ENCODE data around the gene METTL13.
"Not testable (repeated sequence)": the region's sequence is repeated elsewhere in the genome, so short reads cannot be mapped to it uniquely, and the experiment has no call there.

METTL13 gene

GRCh38 chr1:171772312-171772711 lies 9.1 kb upstream of the METTL13 start:
- DNase-seq = no peak

GRCh38 chr1:171780583-171781175 lies 781 bp upstream of the METTL13 start:
- DNase-seq = peak; percentile 70

GRCh38 chr1:171783816-171784530 lies 2.5 kb downstream of the METTL13 start:
- DNase-seq = no peak

GRCh38 chr1:171784784-171785183 lies 3.3 kb downstream of the METTL13 start:
- no peak for DNase-seq

GRCh38 chr1:171785766-171786165 lies 4.3 kb downstream of the METTL13 start:
- no peak for DNase-seq

- no peak for DNase-seq
These were observed 5.1 kb downstream of the METTL13 start for GRCh38 chr1:171786534-171786933.

- no peak for DNase-seq
These were observed 6.4 kb downstream of the METTL13 start for GRCh38 chr1:171787686-171788480.

- no peak for DNase-seq
These were observed 7.2 kb downstream of the METTL13 start for GRCh38 chr1:171788696-171789095.

- DNase-seq = no peak
These were observed 8.9 kb downstream of the METTL13 start for GRCh38 chr1:171790318-171790717.

- no peak for DNase-seq
These were observed 11.4 kb downstream of the METTL13 start for GRCh38 chr1:171792656-171793369.

GRCh38 chr1:171793636-171794035 lies 12.2 kb downstream of the METTL13 start:
- DNase-seq = no peak

GRCh38 chr1:171794085-171794484 lies 12.6 kb downstream of the METTL13 start:
- DNase-seq = no peak

- no peak for DNase-seq
These were observed 15.1 kb downstream of the METTL13 start for GRCh38 chr1:171796592-171796991.

GRCh38 chr1:171798311-171798710 lies 16.9 kb downstream of the METTL13 start:
- DNase-seq = no peak

GRCh38 chr1:171798765-171799164 lies 17.3 kb downstream of the METTL13 start:
- DNase-seq = no peak

- DNase-seq = no peak
These were observed 17.7 kb downstream of the METTL13 start for GRCh38 chr1:171799166-171799565.

- not testable (repeated sequence) for DNase-seq
These were observed 18.2 kb downstream of the METTL13 start for GRCh38 chr1:171799698-171800097.

GRCh38 chr1:171800342-171800741 lies 18.9 kb downstream of the METTL13 start:
- peak; percentile 57 for DNase-seq

- no peak for DNase-seq
These were observed 19.4 kb downstream of the METTL13 start for GRCh38 chr1:171800851-171801250.

- DNase-seq = peak; percentile 87
These were observed 20.0 kb downstream of the METTL13 start for GRCh38 chr1:171801487-171801891.

- peak; percentile 63 for DNase-seq
These were observed 20.7 kb downstream of the METTL13 start for GRCh38 chr1:171802207-171802606.

GRCh38 chr1:171803045-171803444 lies 21.6 kb downstream of the METTL13 start:
- DNase-seq = no peak

GRCh38 chr1:171803461-171804022 lies 22.1 kb downstream of the METTL13 start:
- no peak for DNase-seq

Measured in NCI-H82 (cell line).